Neural cell (in vitro differentiated cells): ENCODE results near the gene LRMDA.

Source experiments
- CTCF ChIP-seq: fragments of 450-650 bp; IDR thresholded peaks from 2 replicates; pipeline ENCODE4 v1.5.1; 2014; ENCODE audit warnings: antibody characterized with exemption, mild to moderate bottlenecking, moderate library complexity; ENCODE audit not compliant: poor library complexity, severe bottlenecking
- EP300 ChIP-seq: fragments of 450-650 bp; conservative IDR thresholded peaks from 2 replicates; pipeline ENCODE4 v1.6.1; 2014; ENCODE audit warnings: antibody characterized with exemption, mild to moderate bottlenecking, moderate library complexity; ENCODE audit not compliant: poor library complexity, severe bottlenecking
- EZH2 ChIP-seq: fragments of 200-600, 300-800 bp; shearing (Covaris generic), sonication (generic); IDR thresholded peaks from 2 replicates; pipeline ENCODE4 v1.6.1; 2014; ENCODE audit warnings: antibody characterized with exemption, low read length, borderline replicate concordance, mild to moderate bottlenecking; ENCODE audit not compliant: insufficient read depth, poor library complexity, severe bottlenecking
- POLR2AphosphoS5 ChIP-seq: IDR thresholded peaks from 2 replicates; pipeline ENCODE4 v1.6.1; 2012
- RAD21 ChIP-seq: fragments of 450-650 bp; conservative IDR thresholded peaks from 2 replicates; pipeline ENCODE4 v1.6.1; 2014; ENCODE audit warnings: antibody characterized with exemption, mild to moderate bottlenecking, moderate library complexity
- REST ChIP-seq: IDR thresholded peaks from 2 replicates; pipeline ENCODE4 v1.6.1; 2012; ENCODE audit warnings: borderline replicate concordance
- SMC3 ChIP-seq: fragments of 450-650 bp; conservative IDR thresholded peaks from 2 replicates; pipeline ENCODE4 v1.6.1; 2014; ENCODE audit warnings: antibody characterized with exemption, mild to moderate bottlenecking, moderate library complexity; ENCODE audit not compliant: poor library complexity
- TAF1 ChIP-seq: IDR thresholded peaks from 2 replicates; pipeline ENCODE4 v1.6.1; 2012; ENCODE audit warnings: low read depth

DNA sequence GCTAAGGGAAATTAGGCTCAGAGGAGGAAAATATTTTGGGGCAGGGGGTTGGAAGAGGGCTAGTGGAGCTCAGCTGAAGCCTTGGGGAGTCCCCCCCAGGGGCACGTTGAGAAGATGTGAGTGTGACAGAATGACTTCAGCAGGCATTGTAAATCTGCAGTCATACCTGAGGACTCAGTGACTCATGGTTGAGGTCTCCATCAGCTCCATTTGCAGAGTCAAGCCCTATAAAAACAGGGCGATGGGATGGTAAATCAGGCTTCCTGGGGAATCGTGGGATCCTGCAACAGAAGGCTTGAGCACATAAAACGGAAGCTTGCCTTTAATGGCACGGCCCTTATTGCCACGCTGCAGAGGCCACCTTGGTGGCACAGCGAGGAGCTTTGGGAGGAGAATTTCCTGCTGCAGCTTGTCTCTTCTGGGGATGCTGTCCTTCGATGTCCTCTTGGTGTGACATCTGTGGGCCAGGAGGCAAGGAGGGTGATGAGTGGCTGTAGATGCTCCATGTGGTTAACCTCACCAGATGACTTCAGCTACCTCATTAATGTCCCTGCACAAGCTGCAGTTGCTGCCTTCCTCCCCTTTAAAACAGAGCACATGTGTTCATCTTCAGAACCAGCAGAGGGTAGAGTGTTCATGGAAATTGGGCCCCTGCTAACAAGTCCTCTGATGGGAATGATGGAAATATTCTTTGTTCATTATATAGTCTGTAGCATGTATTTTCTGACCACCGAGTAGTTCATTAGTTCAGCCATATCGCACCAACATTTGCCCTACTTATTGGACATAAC is 285.9 kb downstream of the LRMDA start:
- TF ChIP-seq EP300 (no peak), EZH2 (no peak), CTCF (no peak), POLR2AphosphoS5 (no peak), TAF1 (no peak), RAD21 (no peak), REST (no peak), SMC3 (peak; percentile 19)
